NCI-H2029 (cell line): ENCODE data around the gene ANKRD34C.
"Not testable (repeated sequence)": the region's sequence is repeated elsewhere in the genome, so short reads cannot be mapped to it uniquely, and the experiment has no call there.

ENCODE experiments used
- DNase-seq: peaks from one replicate; lab custom pipeline; 2025; lab: John Stamatoyannopoulos, UW

Gene ANKRD34C

DNA sequence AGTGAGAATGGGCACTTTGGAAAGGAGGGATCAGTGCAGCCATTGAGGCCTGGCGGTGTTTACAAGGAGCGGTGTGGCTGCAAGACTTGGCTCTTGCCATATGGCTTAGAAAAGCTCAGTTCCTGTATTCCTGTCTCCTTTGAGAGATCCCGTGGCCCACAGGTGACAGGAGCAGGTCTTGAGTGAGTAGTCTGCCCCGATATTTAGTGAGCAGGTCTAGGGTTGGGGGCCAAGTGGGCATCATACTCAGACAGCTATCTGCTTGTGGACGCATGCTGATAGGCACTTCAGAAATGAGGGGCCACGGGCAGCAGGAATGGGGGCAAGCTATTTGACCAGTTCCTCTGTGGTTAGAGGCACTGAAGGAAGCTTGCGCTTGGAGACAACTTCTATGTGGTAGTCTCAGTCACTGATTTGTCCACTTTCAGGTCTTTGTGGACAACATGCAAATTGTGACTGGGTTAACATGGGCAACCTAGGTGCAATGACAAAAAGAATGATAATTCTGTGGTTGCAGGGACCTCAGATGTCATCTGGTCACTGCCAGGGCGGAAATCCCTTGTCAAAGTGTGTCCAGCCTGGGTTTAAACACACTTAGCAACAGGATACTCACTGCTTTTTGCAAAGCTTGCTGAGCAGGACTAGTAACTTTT, 29.5 kb downstream of the ANKRD34C start:
- no peak for DNase-seq

DNA sequence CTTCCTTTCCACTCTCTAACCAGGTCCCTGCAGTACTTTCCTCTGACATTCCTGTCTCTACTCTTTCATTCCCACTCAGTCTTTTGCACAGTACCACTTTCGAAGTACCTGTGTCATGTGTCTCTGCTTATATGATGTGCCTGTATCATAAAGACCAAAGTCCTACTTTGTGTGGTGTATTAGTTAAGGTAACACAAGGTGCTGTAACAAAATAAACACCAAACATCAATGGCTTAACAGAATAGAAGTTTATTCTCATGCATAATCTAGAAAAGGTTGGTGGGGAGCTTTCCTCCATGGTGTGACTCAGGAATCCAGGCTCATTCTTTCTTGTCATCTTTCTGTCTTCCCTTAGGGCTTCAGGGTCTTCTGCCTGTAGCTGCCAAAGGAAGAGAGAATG, 31.7 kb downstream of the ANKRD34C start:
- DNase-seq: no peak

DNA sequence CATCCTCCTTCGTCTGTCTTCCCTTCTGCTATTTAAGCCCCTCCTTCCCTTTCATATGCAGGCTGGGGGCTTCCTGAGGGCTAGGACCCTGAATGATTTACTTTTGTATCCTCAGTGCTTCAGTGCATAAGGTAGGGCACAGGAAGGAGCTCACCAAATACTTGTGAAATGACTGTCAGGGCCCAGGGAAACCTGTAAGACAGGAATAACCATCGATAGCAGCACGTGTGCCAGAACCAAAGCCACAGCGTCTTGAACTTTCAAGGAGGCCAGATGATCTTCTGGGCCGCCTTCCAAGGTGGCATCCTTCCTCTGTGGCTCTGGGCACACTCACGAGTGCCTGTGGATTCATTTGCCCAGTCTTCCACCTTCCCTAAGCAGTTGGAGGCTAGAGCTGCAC, 32.3 kb downstream of the ANKRD34C start:
- DNase-seq: no peak

DNA sequence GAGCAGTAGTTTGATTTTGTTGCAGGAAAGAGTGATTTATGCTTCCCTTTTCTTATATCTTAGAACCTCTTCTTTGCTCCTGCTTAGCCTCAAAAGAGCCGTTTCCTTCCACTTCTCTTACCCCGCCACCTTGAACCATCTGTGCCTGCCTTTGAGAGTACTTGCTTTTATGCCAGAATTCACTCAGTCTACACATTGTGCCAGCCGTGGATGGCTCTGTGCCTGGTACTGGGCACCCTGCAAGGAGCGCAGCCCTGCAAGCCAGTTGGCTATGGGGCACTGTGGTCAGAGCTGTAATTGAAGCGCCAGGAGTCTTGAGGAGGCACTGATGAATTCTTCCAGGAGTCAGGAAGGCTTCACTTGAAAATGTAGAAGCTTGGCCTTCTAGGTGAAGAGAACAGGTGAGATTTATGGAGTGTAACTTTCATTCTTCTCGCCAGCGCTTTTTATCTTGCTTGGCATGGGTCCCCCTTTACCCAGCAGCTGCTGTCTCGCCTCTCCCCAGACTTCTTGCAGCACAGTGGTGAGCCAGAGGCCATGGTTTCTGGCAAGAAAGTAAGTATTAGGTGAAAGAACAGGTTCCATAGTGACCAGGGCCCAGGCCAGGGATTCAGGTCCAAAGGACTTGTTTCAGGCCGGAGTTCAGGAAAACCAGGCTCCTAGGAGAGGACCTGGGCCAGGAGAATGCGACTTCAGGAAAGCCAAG, 33.3 kb downstream of the ANKRD34C start:
- no peak for DNase-seq

DNA sequence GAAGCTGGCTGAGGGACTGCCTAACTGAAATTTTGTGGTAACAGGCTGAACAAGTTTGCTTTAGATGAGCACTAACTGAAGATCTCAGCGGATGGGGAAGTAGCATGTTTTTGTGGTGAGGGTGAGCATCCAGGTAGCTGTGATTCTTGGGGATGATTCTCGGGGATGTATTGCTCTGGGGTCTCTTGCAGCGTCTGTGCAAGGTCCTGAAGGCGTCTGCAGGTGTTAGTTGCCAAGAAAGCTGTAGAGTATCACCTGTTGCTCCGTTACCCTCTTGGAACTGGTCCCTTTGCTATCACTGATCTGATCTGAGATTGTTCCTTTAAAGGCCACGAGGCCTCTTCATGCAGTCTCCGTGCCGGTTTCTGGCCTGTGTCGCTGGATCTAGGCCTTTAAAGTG, 34.3 kb downstream of the ANKRD34C start:
- DNase-seq: no peak

DNA sequence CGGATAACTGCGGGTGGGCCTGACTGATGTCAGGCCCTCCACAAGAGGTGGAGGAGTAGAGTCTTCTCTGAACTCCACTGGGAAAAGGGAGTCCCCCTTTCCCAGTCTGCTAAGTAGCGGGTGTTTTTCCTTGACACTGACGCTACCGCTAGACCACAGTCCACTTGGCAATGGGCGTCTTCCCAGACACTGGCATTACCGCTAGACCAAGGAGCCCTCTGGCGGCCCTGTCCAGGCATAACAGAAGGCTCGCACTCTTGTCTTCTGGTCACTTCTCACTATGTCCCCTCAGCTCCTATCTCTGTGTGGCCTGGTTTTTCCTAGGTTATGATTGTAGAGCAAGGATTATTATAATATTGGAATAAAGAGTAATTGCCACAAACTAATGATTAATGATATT, 37.5 kb downstream of the ANKRD34C start:
- DNase-seq: not testable (repeated sequence)

DNA sequence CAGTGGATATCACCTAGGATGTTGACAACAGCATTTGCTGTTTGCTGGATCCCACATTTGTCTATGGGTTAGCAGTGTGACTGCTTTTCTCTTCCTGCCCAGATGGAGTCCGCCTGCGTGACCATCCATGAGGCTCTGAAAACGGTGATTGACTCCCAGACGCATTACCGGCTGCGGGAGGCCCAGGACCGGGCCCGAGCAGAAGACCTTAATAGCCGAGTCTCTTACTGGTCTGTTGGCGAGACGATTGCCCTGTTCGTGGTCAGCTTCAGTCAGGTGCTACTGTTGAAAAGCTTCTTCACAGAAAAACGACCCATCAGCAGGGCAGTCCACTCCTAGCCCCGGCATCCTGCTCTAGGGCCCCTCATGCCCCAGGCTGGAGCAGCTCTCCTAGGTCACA, 39.4 kb downstream of the ANKRD34C start:
- DNase-seq: no peak

DNA sequence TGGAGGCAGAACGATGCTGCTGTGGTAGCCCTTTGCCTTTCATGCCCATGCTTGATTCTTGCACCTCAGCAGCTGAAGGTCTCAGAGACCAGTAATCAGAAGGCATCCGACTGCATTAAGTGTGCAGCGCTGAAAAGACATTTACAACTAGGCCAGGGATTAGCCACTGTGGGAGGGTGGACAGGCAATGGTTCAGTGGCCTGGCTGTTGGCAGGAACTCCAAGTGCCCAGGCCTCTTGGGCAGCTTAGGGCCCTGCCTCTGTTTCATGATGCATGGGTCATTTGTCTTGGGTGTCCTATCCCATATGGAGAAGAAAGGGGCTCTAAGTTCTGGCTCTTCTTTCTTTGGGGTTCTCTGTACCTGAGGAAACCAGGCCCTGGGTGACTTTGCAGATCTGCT, 39.8 kb downstream of the ANKRD34C start:
- DNase-seq: no peak

DNA sequence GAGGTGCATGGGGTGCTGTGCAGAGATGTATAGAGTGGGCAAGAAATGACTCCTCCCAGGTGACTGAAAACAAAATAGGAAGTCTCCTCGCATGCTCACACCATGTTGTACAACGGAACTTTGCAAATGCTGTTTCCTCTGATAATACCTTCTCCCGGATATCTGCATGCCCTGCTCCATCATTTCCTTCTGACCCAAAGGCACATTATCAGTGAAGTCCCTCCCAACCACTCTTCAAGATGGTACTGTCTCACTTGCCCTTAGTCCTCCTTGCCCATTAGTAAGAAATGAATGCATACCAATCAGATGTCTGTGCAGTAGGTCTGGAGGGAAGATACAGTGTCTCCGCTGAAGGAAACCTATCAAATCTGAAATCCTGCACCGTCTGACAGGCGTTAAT, 40.4 kb downstream of the ANKRD34C start:
- no peak for DNase-seq

DNA sequence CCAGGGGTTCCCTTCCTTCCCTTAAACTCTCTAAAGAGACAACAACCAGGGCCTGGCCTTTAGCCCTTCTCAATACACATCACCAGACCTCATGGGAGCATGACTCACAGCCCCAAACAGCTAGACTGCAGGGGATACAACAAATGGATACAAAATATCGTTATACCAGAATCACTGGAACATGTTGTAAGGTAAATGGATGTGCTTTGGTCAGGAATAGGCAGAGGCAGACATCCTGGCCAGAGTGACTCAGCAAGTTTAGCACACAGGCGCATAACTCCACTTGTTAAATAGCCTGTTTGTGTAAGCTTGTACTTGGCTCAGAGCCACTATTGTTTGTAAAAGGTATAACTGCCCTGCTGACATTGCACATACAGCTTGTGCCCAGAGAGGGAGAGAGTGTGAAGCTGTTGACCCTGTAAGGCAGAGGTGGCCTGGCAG, 46.7 kb downstream of the ANKRD34C start:
- DNase-seq: no peak
